DMS153 treated with DMSO at 0.1 percent for 48 hours (cell line): ENCODE data around the gene MACROD2.
"Not testable (repeated sequence)": the region's sequence is repeated elsewhere in the genome, so short reads cannot be mapped to it uniquely, and the experiment has no call there.

Experiments used
- DNase-seq: peaks from one replicate; lab custom pipeline; 2025; ENCODE audit not compliant: unreplicated experiment; lab: John Stamatoyannopoulos, UW

Gene MACROD2

GRCh38 chr20:14451458-14451857 lies 456.1 kb downstream of the MACROD2 start:
- no peak for DNase-seq

- no peak for DNase-seq
These were observed 457.9 kb downstream of the MACROD2 start for GRCh38 chr20:14453259-14453658.

- DNase-seq = no peak
These were observed 459.0 kb downstream of the MACROD2 start for GRCh38 chr20:14454296-14454695.

GRCh38 chr20:14467104-14467827 lies 471.9 kb downstream of the MACROD2 start:
- not testable (repeated sequence) for DNase-seq

GRCh38 chr20:14470231-14470899 lies 475.0 kb downstream of the MACROD2 start:
- no peak for DNase-seq

- no peak for DNase-seq
These were observed 475.8 kb downstream of the MACROD2 start for GRCh38 chr20:14470977-14471661.

- no peak for DNase-seq
These were observed 481.8 kb downstream of the MACROD2 start for GRCh38 chr20:14477125-14477524.

- DNase-seq = no peak
These were observed 482.8 kb downstream of the MACROD2 start for GRCh38 chr20:14478126-14478525.

GRCh38 chr20:14481863-14482262 lies 486.5 kb downstream of the MACROD2 start:
- DNase-seq = no peak

GRCh38 chr20:14488212-14488611 lies 492.9 kb downstream of the MACROD2 start:
- no peak for DNase-seq

- DNase-seq = peak; percentile 21
These were observed 493.6 kb downstream of the MACROD2 start for GRCh38 chr20:14488756-14489479.

- DNase-seq = no peak
These were observed 494.2 kb downstream of the MACROD2 start for GRCh38 chr20:14489544-14489943.

- no peak for DNase-seq
These were observed 496.1 kb downstream of the MACROD2 start for GRCh38 chr20:14491436-14491835.

GRCh38 chr20:14493408-14493807 lies 498.1 kb downstream of the MACROD2 start:
- no peak for DNase-seq

- DNase-seq = no peak
These were observed 499.0 kb downstream of the MACROD2 start for GRCh38 chr20:14494355-14494754.

- no peak for DNase-seq
These were observed 499.8 kb downstream of the MACROD2 start for GRCh38 chr20:14495066-14495465.

GRCh38 chr20:14497004-14497403 lies 501.7 kb downstream of the MACROD2 start:
- DNase-seq = no peak

GRCh38 chr20:14498772-14499171 lies 503.5 kb downstream of the MACROD2 start:
- no peak for DNase-seq

GRCh38 chr20:14505476-14505875 lies 510.2 kb downstream of the MACROD2 start:
- no peak for DNase-seq

- no peak for DNase-seq
These were observed 512.4 kb downstream of the MACROD2 start for GRCh38 chr20:14507711-14508110.

GRCh38 chr20:14510341-14510740 lies 515.0 kb downstream of the MACROD2 start:
- DNase-seq = no peak
